COR-L47 (cell line): ENCODE data around the gene CLCN5.

ENCODE experiments used
- DNase-seq: peaks from one replicate; lab custom pipeline; 2025; lab: John Stamatoyannopoulos, UW

Gene CLCN5

GRCh38 chrX:49934148-49934547, 11.8 kb downstream of the CLCN5 start:
- DNase-seq, result no peak

- DNase-seq, result no peak
These were observed 12.3 kb downstream of the CLCN5 start for GRCh38 chrX:49934729-49935128.

DNA sequence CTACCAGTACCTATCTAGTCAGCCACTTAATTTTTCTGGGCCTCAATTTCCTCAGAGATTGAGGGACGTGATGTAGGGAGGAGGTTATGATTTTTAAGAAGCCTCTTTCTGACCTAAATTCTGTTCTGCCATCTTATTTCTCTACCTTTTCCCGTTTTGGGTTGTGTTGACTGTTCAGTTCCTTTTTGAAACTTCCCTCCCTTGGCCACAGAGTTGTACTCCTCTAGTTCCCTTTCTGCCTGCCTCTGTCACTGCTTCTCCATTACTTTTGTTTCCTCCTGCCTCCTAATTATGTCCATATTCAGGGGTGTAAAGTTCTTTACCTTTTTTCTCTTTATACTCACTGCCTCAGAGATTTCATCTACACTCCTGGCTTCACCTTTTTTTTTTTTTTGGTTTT, 25.4 kb downstream of the CLCN5 start:
- DNase-seq, result no peak

GRCh38 chrX:49949961-49950360, 27.6 kb downstream of the CLCN5 start:
- DNase-seq, result no peak

DNA sequence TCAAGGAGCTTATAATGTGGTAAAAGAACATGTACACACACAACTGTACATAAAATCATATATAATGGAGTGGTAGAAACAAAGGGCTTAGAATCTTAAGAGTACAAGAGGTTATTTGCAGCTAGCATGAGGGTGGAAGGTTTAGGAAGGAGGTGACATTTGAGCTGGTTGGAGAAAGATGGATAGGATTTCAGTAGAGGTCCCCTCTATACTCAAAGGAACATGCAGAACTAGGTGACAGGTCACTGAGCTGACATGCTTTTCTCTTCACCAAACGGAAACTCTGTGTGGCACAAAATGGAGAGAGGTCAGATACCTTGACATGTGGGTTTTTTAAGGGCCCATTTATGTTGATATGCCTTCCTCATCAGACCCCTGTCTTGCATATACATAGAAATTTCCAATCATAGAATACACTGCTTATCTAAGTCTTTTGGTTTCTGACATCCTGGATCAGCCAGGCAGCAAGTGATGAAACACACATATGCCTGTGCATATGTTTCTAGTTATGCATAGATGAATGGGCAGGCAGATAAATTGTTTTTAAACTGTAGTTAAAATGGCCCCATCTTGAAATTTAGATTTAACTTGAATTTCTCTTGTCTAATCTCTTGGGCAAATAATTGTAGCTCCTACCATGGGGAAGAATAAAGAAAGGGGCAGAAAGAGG, 29.3 kb downstream of the CLCN5 start:
- DNase-seq, result no peak

DNA sequence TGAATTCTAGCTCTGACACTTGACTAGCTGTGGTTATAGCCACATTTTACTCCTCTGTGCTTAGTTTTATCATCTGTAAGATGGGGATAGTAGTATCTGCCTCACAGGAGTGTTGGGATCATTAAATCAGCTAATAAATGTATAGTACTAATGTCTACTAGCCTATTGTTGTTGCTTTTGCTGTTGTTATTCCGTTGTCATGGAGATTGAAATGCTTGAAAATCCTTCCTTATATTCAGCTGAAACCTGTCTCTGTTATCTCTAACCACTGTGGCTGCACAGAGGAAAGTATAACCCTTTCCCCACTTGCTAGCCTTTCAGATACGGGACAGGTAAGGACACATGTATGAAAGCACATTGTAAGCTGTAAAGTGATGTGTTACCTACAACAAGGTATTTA, 33.9 kb downstream of the CLCN5 start:
- DNase-seq, result no peak

DNA sequence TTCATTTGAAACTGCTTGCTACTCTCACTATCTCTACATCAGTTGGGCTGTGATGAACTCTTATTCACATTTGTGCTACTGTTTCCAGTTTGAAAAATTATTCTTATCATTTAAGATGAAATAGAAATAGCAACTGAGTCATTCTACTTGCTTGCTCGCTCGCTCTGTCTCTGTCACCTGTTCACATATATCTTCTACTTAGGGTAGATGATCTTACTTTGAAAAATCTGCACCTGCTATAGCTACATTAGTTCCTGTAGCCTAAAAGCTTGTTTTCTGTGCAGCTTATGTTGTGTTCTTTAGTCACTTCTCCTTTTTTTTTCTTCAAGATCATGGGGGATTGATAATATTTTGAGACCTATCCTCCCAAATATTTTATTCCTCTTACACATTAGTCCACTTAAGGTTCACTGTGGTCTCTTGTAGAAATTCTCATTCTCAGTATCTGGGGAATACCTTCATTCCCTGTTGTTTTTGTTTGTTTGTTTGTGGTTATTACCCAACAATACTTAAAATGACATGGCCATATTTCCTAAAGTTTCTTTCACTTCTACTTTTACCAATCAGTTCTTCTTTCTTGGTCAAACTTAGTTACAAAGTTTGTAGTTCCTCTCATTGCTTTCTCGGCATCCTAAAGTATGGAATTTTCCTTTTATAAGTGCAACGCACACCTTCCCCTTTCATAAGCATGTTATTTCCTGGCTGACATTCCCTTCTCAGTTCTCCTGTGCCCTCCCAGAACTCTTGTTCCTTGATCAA, 36.5 kb downstream of the CLCN5 start:
- no peak for DNase-seq

DNA sequence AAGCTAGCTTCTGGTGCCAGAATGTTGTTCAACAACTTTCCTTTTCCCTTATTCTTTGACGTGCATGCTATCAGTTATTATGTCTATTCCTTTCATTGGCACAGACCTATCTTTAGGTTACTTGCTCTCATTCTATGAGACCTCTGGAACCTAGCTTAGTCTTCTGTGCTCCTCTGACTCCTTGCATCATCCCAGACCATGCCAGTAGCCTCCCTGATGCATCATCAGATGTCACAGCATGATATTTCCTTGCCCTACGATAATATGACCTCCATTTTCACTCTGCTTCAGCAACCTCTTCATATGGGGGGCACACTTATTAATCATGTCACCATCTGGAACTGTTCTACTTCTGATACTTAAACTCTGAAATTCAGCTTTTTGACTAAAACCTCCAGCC, 37.2 kb downstream of the CLCN5 start:
- DNase-seq, result no peak

- DNase-seq, result no peak
These were observed 37.7 kb downstream of the CLCN5 start for GRCh38 chrX:49960061-49960460.

DNA sequence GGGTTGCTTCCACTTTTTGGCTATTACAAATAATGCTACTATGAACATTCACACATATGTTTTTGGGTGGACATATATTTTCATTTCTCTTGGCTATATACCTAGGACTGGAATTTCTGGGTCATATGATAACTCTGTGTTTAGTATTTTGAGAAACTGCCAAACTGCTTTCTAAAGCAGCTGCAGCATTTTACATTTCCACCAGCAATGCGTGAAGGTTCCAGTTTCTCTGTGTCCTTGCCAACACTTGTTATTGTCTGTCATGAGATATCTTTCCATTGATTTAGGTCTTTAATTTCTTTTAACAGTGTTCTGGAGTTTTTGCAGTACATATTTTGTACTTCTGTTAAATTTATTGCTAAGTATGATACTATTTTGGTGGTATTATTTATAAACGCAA, 48.3 kb downstream of the CLCN5 start:
- no peak for DNase-seq

DNA sequence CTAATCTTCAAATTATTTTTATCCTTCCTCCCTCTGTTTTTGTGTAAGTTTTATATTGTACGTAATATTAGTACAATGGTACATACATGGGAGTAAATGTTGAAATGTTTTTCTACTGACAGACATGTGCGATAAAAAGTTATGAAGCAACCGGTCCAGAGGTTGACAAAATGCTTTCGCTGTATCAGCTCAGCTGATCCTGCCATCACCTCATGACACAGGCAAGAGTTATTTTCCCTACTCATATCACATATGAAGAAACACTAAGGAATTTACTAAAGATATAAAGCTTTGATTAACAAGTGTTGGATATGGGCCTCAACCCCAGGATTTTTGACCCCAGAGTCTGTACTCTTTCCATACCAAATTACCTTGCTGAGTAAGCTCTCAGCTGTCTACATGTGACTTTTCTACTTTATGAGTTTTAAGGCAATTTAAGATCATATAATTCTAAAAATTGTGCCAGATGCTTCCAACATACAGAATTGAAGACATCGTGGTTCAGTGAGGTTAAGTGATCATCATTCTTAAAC, 50.0 kb downstream of the CLCN5 start:
- no peak for DNase-seq

DNA sequence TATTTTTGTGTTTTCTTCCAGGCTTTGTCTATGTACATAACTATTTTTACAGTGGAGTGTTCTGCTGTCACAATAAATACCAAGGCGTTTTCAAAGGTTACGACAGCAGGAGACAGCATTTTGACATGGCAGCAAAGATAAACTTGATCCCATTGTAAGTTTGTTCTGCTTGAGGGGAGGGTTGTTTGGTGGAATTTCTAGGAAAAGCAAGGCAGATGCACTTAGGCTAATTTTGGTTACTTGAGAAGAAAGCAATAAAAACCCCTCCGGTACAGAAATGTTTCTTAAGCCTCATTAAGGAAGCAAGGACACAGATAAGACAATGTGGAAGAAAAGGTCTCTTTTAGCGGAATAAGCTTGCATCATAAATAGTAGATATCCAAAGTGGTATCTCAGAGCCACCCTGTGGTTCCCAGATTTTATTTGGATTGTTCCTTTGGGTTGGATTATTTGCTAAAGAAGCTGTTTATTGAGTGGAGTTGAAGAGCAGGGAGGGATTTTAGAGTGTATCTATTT, 54.3 kb downstream of the CLCN5 start:
- DNase-seq, result no peak

- no peak for DNase-seq
These were observed 55.1 kb downstream of the CLCN5 start for GRCh38 chrX:49977319-49978090.

- no peak for DNase-seq
These were observed 55.8 kb downstream of the CLCN5 start for GRCh38 chrX:49978176-49978575.

DNA sequence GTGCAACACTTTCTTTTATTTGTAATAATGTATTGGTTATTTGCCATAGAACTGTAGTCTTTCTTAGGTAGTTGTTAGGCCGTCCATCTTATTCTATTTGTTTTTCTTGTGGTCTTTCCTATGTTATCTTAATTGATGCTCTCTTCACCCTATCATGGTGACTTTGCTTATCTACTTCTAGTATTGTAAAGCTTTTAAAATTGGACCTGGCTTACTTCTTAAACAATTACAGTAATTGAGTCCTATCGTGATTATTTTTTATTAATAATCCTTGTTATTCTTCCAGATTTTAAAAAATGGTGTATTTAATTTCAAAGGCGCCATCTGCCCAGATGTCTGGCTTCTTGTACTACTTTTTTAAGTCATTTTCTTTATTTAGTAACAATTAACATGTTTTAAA, 63.7 kb downstream of the CLCN5 start:
- no peak for DNase-seq

GRCh38 chrX:49987651-49988050, 65.3 kb downstream of the CLCN5 start:
- DNase-seq, result no peak

DNA sequence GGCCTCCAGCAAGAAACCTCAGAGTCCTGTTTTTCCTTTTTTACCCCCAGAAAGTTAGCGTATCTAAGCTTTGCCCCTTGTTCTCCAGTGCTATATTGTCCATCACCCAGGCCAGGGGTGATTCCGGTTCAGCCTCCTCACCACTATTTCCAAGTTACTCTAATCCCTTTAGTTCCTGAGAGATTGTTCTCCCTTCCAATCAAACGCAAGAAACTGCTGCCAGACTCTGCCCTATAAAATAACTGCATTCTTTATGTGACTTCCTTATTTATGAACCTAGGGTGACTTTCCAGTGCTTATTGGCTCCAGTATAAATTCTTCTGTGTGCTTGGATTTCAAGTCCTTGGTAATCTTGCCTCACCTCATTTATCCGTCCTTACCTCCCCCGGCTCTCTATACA, 65.7 kb downstream of the CLCN5 start:
- DNase-seq, result no peak

GRCh38 chrX:49991758-49992157, 69.4 kb downstream of the CLCN5 start:
- DNase-seq, result no peak

GRCh38 chrX:49992853-49993252, 70.5 kb downstream of the CLCN5 start:
- no peak for DNase-seq

DNA sequence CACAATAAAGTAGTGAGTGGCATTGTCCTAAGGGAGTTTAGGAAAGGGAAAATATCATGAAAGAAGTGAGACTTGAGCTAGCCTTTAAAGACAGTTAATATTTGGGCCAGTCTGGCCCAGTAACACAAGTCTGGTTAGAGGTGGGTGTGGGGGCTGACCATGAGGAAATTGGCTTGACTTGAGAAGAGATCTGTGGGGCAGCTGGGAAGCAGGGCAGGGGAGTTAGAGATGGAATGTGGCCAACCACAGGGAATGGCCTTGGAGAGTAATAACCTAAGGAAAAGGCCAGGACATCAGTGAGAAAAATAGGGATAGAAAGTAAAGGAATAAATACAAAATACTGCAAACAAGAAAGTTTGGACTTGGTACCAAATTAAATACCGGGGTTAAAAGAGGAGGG, 71.3 kb downstream of the CLCN5 start:
- no peak for DNase-seq

GRCh38 chrX:49995107-49995731, 72.8 kb downstream of the CLCN5 start:
- DNase-seq, result no peak

- no peak for DNase-seq
These were observed 73.5 kb downstream of the CLCN5 start for GRCh38 chrX:49995795-49996455.
